Stimulated activated CD8-positive, alpha-beta memory T cell treated with anti-CD3 and anti-CD28 coated beads, Interleukin-4, amount 100 ng/mL, for 48 hours (primary cell): ENCODE data around the gene SH3PXD2A.
A peak's percentile ranks its signal among the peaks of the same experiment; 100 is the strongest.

Source experiments
- DNase-seq: peaks from one replicate; pipeline ENCODE4 v3.0.0-alpha.2; 2020

The SH3PXD2A gene

GRCh38 chr10:103696411-103697145 is 158.8 kb downstream of the SH3PXD2A start:
- peak; percentile 83 for DNase-seq

GRCh38 chr10:103696094-103696410 is 159.3 kb downstream of the SH3PXD2A start:
- no peak for DNase-seq

- no peak for DNase-seq
These were observed 159.8 kb downstream of the SH3PXD2A start for GRCh38 chr10:103695584-103696005.

- no peak for DNase-seq
These were observed 161.6 kb downstream of the SH3PXD2A start for GRCh38 chr10:103693812-103694205.

- DNase-seq: peak; percentile 53
These were observed 162.2 kb downstream of the SH3PXD2A start for GRCh38 chr10:103692952-103693811.

- DNase-seq: peak; percentile 55
These were observed 162.9 kb downstream of the SH3PXD2A start for GRCh38 chr10:103692436-103692951.

GRCh38 chr10:103691723-103692435 is 163.5 kb downstream of the SH3PXD2A start:
- DNase-seq: no peak

- no peak for DNase-seq
These were observed 164.1 kb downstream of the SH3PXD2A start for GRCh38 chr10:103691267-103691666.

GRCh38 chr10:103690281-103690680 is 165.1 kb downstream of the SH3PXD2A start:
- DNase-seq: no peak

GRCh38 chr10:103688491-103688890 is 166.9 kb downstream of the SH3PXD2A start:
- DNase-seq: no peak

GRCh38 chr10:103687718-103688117 is 167.7 kb downstream of the SH3PXD2A start:
- DNase-seq: no peak

GRCh38 chr10:103687172-103687571 is 168.2 kb downstream of the SH3PXD2A start:
- DNase-seq: no peak

GRCh38 chr10:103685880-103686669 is 169.3 kb downstream of the SH3PXD2A start:
- peak; percentile 90 for DNase-seq

- no peak for DNase-seq
These were observed 171.5 kb downstream of the SH3PXD2A start for GRCh38 chr10:103683851-103684250.

- DNase-seq: no peak
These were observed 172.7 kb downstream of the SH3PXD2A start for GRCh38 chr10:103682631-103683030.

- DNase-seq: no peak
These were observed 173.6 kb downstream of the SH3PXD2A start for GRCh38 chr10:103681617-103682399.

- DNase-seq: no peak
These were observed 174.5 kb downstream of the SH3PXD2A start for GRCh38 chr10:103680869-103681236.

- no peak for DNase-seq
These were observed 176.1 kb downstream of the SH3PXD2A start for GRCh38 chr10:103679096-103679790.

- DNase-seq: peak; percentile 82
These were observed 177.2 kb downstream of the SH3PXD2A start for GRCh38 chr10:103678178-103678526.

- no peak for DNase-seq
These were observed 177.7 kb downstream of the SH3PXD2A start for GRCh38 chr10:103677486-103678177.
